Measurements from ENCODE around the gene ZNF613.
"Not testable (repeated sequence)": the region's sequence is repeated elsewhere in the genome, so short reads cannot be mapped to it uniquely, and the experiment has no call there.

Gene ZNF613

DNA sequence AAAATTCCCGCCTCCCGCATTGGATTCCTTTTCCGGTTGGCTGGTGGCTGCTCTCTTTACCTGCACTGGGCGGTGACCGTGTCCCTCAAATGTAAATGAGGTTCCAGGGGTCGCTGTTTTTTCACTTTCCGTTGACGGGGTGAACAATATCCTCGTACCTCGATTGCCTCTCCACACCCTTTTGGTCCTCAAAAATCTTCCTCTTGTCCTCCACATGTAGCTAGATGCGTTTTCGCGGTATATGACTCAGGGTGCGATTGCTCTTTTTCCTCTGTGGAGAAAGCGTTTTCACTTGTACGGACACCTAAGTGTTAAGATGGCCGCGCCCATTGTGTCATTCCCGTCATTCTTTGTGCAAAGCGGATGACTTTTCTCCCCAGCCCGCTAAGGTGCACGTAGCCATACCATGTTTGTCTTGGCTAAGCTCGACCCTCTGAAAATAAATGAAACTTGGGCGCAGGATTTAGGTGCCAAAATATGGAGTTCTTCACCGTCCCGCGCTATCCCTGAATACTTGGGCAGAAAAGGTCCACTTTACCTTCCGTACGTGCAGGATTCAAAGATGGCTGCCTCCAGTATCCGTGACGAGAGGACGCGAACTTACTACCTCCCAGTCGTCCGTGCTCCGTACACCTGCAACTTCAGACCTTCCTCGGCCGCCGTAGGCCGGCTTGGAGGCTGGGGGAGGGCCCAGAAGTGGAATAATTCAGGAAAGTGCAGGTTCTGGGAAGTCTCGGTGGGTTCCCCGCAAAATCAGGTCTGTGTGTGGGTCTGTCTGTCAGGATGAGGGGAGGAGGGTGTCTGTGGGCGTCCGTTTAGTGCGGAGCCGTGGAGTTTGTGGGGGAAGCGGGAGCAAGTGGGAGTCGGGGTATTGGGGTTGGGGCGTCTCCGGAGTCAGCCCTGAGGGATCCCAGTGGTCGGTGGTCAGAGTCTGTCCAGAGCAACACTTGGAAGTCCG is at the start of gene ZNF613:
TSS of gene ZNF613 (plus strand) at position 689 of the 958 bp plus-strand sequence. CDS start 8,749 bp downstream, outside the sequence.
- DNase-seq (ENCODE audit: low spot score) = peak; percentile 97

DNA sequence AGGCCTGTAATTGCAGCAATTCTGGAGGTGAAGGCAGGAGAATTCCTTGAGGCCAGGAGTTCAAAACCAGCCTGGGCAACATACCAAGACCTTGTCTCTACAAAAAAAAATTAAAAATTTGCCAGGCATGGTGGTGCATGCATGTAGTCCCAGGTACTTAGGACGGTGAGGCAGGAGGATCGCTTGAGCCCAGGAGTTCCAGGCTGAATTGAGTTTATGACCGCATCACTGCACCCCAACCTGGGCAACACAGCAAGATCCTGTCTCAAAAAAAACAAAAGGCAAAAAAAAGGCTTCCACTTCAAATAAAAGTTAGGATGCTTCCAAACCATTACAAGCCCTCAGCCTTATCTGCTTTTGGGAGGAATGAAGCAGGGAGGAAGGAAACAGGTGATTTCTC is 44.8 kb upstream of the ZNF613 start:
- no peak for DNase-seq (ENCODE audit: low spot score)

DNA sequence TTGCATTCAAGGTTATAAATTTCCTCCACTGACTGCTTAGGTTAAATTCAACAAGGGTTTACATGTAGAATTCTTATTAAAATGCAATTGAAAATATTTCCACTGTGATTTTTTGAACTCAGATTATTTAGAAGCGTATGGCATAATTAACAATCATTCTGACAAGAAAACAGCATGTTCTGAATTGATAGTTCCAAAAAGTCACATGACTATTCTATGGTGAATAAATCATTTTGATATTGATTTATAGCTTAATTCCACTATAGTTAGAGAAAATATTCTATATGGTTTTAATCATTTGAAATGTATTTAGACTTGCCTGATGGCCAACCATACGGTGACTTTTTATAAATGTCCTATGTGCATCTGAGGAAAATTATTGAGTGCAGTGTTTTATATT is 42.6 kb upstream of the ZNF613 start:
- no peak for DNase-seq (ENCODE audit: low spot score)

DNA sequence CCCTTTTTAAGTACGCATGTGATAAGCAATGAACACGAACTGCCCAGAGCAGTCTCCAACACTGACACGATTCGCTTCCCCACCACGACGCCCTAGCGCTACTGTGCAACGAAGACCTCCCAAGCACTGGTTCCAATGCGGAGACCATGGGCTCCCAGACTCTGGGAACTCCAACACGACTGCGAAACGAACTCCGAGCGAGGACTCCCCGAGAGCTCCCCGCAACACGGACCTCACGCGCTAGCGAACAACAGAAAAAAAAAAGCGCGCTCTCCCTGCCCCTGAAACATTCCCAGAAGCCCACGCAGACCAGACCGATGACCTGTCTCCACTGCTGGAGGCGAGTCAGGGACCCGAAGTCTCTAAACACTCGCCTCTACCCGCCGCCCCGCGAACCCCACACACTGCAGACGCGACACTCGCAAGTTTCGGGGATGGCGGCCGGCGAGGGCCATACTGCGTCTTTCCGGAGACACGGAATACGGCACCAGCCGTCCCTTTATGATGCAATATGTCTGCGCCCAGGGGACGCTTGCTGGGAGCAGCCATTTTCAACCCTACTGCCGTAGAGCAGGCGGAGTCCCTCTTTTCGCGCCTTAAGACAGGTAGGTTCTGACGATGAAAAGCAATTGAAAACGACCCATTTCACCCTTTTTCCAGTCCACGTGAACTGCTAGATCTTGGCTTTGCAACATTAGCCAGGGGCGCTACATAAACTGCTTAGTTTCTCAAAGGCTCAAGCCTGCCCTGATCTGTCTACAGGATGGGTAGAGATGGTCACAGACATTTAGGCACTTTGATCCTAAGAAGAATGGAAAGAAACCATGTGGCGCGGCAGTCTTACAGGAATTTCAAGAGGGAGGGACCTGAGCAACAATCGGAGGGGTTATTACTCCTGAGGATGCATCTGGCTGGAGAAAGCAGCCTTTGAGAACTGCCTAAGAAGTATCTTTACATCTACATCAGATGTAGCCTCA is 39.5 kb upstream of the ZNF613 start, which contains the start of gene ZNF577:
TSS of gene ZNF577 (minus strand) at position 430 of the 977 bp plus-strand sequence. CDS start 7,569 bp downstream, outside the sequence.
- peak; percentile 67 for DNase-seq (ENCODE audit: low spot score)

DNA sequence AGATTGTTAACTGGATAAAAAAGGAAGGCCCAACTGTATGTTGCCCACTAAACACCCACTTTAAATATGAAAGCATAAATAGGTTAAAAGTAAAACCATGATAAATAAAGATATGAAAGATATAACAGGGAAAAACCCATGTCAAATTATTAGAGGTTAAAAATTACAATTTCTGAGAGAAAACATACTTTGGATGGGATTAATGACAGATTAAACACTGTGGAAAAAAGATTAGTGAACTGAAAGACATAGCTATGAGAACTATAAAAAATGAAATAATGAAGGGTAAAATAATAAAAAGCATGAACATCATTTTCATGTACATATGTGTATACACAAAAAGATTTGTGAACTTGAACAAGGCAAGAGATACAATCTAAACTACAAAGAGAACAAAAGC is 37.3 kb upstream of the ZNF613 start:
- DNase-seq (ENCODE audit: low spot score) = no peak

DNA sequence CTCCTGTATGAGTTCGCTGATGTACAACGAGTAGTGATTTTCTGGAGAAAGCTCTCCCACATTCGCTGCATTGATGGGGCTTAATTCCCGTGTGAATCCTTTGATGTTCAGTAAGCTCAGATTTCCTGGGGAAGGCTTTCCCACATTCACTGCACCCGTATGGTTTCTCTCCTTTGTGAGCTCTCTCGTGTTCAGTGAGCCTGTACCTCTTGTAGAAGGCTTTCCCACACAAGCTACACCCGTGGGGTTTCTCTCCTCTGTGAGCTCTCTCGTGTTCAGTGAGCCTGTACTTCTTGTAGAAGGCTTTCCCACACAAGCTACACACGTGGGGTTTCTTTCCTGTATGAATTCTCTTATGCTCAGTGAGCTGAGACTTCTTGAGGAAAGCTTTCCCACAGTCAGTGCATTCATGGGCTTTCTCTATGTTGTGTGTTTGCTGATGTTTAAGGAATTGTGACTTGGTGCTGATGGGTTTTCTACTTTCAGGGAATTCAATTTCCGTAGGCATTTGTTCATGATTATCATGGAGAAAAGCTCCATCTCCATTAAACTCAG is 36.0 kb upstream of the ZNF613 start:
- DNase-seq (ENCODE audit: low spot score) = no peak

DNA sequence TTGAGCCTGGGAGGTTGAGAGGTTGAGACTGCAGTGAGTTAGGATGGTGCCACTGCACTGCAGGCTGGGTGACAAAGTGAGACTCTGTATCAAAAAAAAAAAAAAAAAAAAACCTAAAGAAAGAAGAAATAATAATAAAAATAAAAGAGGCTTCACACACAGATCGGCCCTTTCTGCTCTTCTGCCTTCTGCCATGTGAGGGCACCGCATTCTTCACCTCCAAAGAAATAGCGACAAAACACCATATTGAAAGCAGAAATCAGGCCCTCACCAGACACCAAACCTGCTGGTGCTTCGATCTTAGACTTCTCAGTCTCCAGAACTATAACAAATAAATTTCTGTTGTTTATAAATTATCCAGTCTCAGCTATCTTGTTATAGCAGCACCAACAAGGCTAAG is 25.4 kb upstream of the ZNF613 start:
- DNase-seq (ENCODE audit: low spot score) = no peak

DNA sequence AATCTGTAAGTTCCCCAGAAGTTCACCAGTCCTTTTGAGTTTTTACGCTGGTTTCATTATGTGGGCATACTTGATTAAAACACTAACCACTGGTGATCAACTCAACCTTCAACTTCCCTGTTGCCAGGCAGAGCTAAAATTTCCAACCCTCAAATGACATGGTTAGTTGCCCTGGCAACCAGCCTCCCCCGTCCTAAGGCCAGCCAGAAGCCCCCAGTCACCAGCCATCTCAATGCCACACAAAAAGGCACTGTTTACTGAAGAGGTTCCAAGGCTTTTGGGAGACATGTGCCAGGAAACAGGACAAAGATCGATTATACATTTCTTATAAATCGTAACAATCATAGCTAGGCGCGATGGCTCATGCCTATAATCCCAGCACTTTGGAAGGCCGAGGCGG is 24.1 kb upstream of the ZNF613 start:
- DNase-seq (ENCODE audit: low spot score) = no peak

DNA sequence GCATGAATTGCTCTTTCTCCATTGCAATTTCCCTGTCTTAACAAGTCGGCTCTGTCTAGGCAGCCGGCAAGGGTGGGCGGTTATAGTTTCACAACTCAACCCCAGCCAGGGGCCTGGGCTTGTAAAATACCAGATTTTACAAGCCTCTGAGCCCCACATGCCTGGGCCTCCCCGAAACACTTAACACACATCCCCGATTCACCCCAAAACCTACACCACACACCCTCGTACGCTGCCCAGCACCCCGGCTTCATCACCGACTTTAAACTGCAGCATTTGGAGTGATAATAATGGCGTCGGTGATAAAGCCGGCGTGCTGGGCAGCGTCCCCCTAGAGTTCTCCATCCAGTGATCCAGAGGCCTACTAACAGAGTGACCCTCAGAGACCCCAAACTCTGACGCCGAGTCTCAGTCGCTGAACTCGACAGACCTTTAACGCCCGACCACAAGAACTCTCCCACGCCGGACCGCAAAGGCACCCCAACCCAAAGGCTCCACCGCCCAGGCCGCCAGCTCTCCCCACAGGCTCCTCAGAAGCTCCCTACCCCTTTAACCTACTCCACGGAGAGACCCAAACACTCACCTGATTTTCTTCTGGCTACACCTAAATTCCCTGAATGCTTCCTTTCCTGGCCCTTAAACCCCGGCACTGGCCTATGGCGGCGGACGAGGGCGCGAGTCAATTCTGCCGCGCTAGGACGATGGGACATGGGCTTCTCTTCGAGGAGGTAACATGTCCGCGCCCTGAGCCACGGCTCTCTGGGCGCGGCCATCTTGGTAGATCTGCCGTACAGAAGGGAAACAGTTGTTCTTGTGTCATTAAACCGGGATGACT is 22.7 kb upstream of the ZNF613 start, which contains the start of gene ZNF649:
TSS of gene ZNF649 (minus strand) at position 687 of the 835 bp plus-strand sequence. CDS start 4,910 bp downstream, outside the sequence.
- peak; percentile 90 for DNase-seq (ENCODE audit: low spot score)

DNA sequence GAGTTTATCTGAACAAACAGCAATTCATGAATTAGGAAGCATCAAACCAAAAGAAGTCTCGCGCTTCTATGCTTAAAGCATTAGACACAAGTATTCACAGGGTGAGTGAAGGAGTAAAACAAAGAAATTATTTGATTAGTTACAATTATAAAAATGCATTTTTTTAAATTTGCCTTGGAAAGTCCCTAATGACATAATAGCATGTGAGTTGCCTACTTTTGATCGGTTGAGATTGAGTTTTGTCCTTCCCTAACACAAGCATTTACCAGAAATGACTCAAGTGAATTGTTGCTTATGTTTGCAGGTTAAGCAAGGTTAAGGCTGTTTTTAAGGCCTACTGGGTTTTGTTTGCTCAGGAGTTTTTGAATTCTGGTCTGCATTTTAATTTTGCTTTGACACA is 22.1 kb upstream of the ZNF613 start:
- DNase-seq (ENCODE audit: low spot score) = no peak

DNA sequence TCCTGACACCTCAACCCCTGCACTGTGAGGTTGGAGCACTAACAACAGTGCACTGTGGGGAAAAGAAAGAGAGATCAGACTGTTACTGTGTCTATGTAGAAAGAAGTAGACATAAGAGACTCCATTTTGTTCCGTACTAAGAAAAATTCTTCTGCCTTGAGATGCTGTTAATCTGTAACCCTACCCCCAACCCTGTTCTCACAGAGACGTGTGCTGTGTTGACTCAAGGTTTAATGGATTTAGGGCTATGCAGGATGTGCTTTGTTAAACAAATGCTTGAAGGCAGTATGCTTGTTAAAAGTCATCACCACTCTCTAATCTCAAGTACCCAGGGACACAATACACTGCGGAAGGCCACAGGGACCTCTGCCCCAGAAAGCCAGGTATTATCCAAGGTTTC is 21.6 kb upstream of the ZNF613 start:
- DNase-seq (ENCODE audit: low spot score) = not testable (repeated sequence)

DNA sequence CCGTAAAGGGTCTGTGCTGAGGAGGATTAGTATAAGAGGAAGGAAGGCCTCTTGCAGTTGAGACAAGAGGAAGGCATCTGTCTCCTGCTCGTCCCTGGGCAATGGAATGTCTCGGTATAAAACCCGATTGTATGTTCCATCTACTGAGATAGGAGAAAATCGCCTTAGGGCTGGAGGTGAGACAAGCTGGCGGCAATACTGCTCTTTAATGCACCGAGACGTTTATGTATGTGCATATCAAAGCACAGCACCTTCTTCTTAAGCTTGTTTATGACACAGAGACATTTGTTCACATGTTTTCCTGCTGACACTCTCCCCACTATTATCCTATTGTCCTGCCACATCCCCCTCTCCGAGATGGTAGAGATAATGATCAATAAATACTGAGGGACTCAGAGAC is 21.2 kb upstream of the ZNF613 start:
- not testable (repeated sequence) for DNase-seq (ENCODE audit: low spot score)

DNA sequence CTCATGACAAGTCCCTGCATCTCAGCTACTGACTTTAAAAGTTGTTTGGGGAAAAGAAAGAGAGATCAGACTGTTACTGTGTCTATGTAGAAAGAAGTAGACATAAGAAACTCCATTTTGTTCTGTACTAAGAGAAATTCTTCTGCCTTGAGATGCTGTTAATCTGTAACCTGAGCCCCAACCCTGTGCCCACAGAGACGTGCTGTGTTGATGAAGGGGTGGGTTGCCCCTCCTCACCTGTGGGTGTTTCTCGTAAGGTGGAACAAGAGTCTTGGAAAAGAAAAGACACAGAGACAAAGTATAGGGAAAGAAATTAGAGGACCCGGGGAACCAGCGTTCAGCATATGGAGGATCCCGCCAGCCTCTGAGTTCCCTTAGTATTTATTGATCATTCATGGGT is 19.3 kb upstream of the ZNF613 start:
- not testable (repeated sequence) for DNase-seq (ENCODE audit: low spot score)

DNA sequence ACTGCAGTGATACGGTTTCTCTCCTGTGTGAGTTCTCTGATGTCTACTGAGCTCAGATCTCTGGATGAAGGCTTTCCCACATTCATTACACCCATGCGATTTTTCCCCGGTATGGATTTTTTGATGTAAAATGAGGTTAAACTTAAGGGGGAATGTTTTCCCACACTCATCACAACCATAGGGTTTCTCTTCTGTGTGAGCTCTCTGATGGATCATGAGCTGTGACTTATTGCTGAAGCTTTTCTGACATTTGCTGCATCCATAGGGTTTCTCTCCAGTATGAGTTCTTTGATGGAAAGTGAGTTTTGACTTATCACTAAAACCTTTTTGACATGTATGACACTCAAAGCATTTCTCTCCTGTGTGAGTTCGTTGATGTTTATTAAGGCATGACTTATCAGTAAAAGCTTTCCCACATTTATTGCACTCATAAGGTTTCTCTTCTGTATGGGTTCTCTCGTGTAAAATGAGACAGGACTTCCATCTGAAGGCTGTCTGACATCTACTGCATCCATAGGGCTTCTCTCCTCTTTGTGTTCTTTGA is 11.9 kb upstream of the ZNF613 start:
- no peak for DNase-seq (ENCODE audit: low spot score)

DNA sequence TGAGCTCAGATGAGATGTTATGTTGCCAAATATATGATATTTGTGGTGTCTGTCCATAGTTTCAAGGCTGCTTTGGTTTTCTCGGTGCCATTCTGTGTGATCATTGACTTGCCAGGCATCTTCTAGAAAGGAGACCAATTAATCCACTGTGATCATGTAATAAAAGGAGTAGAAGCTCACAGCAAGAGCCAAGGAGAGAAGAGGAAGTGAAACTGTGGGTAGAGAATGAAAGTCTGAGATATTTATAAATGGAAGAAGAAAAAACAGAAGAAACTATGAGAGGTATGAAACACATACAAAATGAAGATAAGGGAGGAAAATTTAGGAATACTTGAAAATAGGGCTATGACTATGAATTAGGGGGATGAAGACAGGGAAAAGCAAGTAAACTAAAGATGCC is 11.1 kb upstream of the ZNF613 start:
- DNase-seq (ENCODE audit: low spot score) = no peak

DNA sequence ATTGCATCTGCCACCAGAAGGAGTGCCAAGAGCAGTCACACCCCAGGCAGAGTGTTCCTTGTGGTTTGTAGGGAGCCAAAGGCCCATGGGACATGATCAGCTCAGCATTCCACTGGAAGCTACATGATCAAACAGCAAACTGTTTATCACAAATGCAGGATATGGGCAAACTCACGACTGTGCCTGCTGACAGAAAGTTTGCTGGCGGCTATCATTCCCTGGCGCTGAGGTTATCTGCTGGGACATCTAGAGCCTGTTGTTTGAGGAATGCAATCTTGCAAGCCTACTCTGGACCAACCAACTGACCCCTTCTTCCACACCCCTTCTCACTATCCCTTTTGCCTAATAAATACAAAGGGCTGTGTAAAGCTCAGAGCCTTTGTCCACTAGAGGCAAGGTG is 7.7 kb upstream of the ZNF613 start:
- DNase-seq (ENCODE audit: low spot score) = no peak

DNA sequence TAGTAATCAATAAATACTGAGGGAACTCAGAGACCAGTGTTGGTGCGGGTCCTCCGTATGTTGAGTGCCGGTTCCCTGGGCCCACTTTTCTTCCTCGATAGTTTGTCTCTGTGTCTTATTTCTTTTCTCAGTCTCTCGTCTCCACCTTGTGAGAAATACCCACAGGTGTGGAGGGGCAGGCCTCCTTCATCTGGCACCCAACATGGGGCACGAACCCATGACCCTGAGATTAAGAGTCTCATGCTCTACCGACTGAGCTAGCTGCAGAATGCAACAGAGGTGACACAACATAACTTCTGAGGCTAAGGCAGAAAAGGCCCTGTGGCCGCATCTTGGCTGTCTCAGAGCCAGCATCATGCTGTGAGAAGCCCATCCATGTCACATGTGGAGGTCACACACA is 5.3 kb upstream of the ZNF613 start:
- no peak for DNase-seq (ENCODE audit: low spot score)

DNA sequence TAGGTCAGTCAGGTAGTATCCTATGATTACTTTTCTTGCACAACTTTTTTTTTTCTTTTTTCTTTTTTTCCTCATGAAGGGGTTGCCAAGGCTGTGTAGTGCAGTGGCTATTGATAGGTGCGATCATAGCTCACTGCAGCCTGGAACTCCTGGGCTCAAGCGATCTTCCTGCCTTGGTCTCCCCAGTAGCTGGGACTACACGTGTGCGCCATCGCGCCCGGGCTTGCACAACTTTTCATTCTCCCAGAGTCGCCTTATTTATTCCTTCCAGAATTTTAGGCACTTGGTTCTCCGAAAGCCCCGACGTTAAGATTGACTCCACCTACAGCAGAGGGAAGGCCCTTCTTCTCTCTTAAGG is 867 bp upstream of the ZNF613 start:
- no peak for DNase-seq (ENCODE audit: low spot score)

DNA sequence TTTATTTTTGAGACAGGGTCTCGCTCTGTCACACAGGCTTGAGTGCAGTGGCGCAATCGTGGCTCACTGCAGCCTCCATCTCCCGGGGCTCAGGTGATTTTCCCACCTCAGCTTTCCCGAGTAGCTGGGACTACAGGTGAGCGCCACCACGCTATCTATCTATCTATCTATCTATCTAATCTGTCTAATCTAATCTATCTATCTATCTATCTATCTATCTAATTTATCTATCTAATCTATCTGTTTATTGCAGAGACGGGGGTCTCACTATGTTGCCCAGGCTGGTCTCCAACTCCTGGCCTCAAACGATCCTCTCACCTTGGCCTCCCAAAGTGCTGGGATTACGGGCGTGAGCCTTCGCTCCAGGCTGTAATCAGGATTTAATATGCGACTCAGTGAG is 587 bp downstream of the ZNF613 start:
- no peak for DNase-seq (ENCODE audit: low spot score)

DNA sequence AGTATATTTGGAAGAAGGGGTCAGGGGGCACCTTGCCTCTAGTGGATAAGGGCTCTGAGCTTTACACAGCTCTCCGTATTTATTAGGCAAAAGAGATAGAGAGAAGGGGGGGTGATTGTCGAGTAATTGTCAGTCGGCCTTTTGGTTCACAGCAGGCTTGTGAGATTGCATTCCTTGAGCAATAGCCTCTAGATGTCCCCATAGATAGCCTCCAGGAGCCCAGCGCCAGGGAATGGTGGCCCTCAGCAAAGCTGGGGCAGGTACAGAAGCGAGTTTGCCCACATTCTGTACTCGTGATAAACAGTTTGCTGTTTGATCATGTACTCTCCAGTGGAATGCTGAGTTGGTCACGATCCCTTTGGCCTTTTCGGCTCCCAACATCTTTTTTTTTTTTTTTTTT is 4.6 kb downstream of the ZNF613 start:
- DNase-seq (ENCODE audit: low spot score) = no peak

DNA sequence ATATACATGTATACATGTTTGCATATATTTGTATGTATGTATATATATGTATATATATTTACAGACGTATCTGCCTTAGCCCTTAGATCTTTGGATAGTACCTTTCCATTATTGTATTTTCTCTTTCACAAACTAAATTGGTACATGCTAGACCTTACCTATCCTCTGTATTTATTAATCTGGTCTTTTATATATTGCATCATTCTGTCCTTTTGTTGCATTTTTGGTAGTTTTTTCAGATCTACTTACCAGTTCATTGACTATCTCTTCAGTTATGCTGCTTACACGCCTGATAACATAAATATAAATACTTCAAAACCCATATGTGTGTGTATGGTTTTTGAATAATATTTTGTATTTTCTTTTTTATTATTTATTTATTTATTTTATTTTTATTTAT is 11.7 kb downstream of the ZNF613 start:
- DNase-seq (ENCODE audit: low spot score) = no peak
